CD8-positive, alpha-beta memory T cell (primary cell): ENCODE data around the gene GNG7. TPM values are rescaled to one million over a fixed set of nuclear protein-coding genes. Genes with fewer than 3 reads are reported as not detected.

Source experiments
- CTCF ChIA-PET: fragments of 350-600 bp; sonication (Branson Sonifier 250); formaldehyde crosslinking; loops from one replicate; lab custom pipeline; 2021; ENCODE audit warnings: antibody characterized with exemption; lab: Charles Lee
- POLR2A ChIA-PET: fragments of 350-600 bp; sonication (Branson Sonifier 250); formaldehyde crosslinking; loops from one replicate; lab custom pipeline; 2021; ENCODE audit warnings: antibody characterized with exemption; lab: Charles Lee
- DNase-seq, 5 donors: peaks; one replicate each; pipeline versions ENCODE4 v3.0.0 to v3.0.0-alpha.2; 2020 to 2022; ENCODE audit warnings: mixed read lengths in 1 of 5
- H3K27ac ChIP-seq: one replicate; pipeline ENCODE4 v1.7.0; 2013; ENCODE audit warnings: low read depth, mild to moderate bottlenecking, low read length, moderate library complexity
- H3K27me3 ChIP-seq: 2 replicates; pipeline ENCODE4 v1.7.0; 2013; ENCODE audit warnings: low read length, mild to moderate bottlenecking; ENCODE audit not compliant: insufficient read depth, poor library complexity, severe bottlenecking
- H3K36me3 ChIP-seq: 2 replicates; pipeline ENCODE4 v1.7.0; 2013; ENCODE audit warnings: mild to moderate bottlenecking, low read length, moderate library complexity; ENCODE audit not compliant: insufficient read depth
- H3K4me1 ChIP-seq: 2 replicates; pipeline ENCODE4 v1.7.0; 2013; ENCODE audit warnings: mild to moderate bottlenecking, low read length, moderate library complexity; ENCODE audit not compliant: insufficient read depth
- H3K4me3 ChIP-seq: 2 replicates; pipeline ENCODE4 v1.7.0; 2013; ENCODE audit warnings: mild to moderate bottlenecking, low read length
- H3K9me3 ChIP-seq: 2 replicates; pipeline ENCODE4 v1.7.0; 2013; ENCODE audit warnings: mild to moderate bottlenecking, low read length
- H3K27ac Mint-ChIP-seq, 8 donors: one replicate each; pipeline ENCODE4 v1.8.0; 2020 to 2021; ENCODE audit warnings: mixed read lengths in 8 of 8, mild to moderate bottlenecking in 6 of 8, inconsistent platforms in 3 of 8, moderate library complexity in 3 of 8
- H3K27me3 Mint-ChIP-seq, 2 donors: one replicate each; pipeline ENCODE4 v1.8.0; 2020 to 2021; ENCODE audit warnings: mixed read lengths in 2 of 2, mild to moderate bottlenecking in 1 of 2, moderate library complexity in 1 of 2
- H3K36me3 Mint-ChIP-seq, 3 donors: one replicate each; pipeline ENCODE4 v1.8.0; 2020 to 2021; ENCODE audit warnings: mixed read lengths in 3 of 3, inconsistent platforms in 1 of 3, mild to moderate bottlenecking in 1 of 3
- H3K4me1 Mint-ChIP-seq, 3 donors: one replicate each; pipeline ENCODE4 v1.8.0; 2020 to 2021; ENCODE audit warnings: mixed read lengths in 3 of 3, inconsistent platforms in 1 of 3, mild to moderate bottlenecking in 1 of 3
- H3K4me3 Mint-ChIP-seq, 7 donors: one replicate each; pipeline ENCODE4 v1.8.0; 2020 to 2021; ENCODE audit warnings: mixed read lengths in 7 of 7, mild to moderate bottlenecking in 6 of 7, moderate library complexity in 4 of 7, inconsistent platforms in 2 of 7
- H3K9me3 Mint-ChIP-seq, 5 donors: one replicate each; pipeline ENCODE4 v1.8.0; 2020 to 2022; ENCODE audit warnings: mixed read lengths in 5 of 5, mild to moderate bottlenecking in 3 of 5, moderate library complexity in 2 of 5, inconsistent platforms in 1 of 5
- polyA plus RNA-seq: library from polyadenylated mRNA; unstranded; fragments of 300-500 nt; fragmentation: Illumina TruSeq; gene quantifications from one replicate; pipeline ENCODE4 v1.2.3, GENCODE V29; 2021
- total RNA-seq, 2 experiments: library from RNA; stranded (reverse); gene quantifications; one replicate each; pipeline ENCODE4 v1.2.3, GENCODE V29; 2021

GNG7 gene
- total and polyA plus RNA-seq, 3 experiments from 2014 or later = 0.40 to 1.2 (median 0.53) TPM

GRCh38 chr19:2723747-2724146, 21.3 kb upstream of the GNG7 start:
- H3K9me3 Mint-ChIP-seq = no peaks in the 10 kb centered on the region
- POLR2A ChIA-PET = no interaction called here
- CTCF ChIA-PET = interaction anchor here (1.0 kb wide), 1 partner anchor 76 kb away, joined by 4 read pairs; no protein-coding TSS in a partner anchor
- peaks cover 0 to 8% (median 3%) of the 10 kb centered on the region in 3 donors for H3K4me1 Mint-ChIP-seq
- peaks cover 21% of the 10 kb centered on the region for H3K27me3 ChIP-seq
- H3K36me3 Mint-ChIP-seq = no peaks in the 10 kb centered on the region
- no peak overlapping the region for H3K27ac ChIP-seq
- H3K9me3 ChIP-seq = no peaks in the 10 kb centered on the region
- no peak overlapping the region for H3K4me3 ChIP-seq
- peaks cover 24 to 35% of the 10 kb centered on the region in 2 donors for H3K27me3 Mint-ChIP-seq
- H3K4me1 ChIP-seq = no peaks in the 10 kb centered on the region
- no peaks in the 10 kb centered on the region for H3K36me3 ChIP-seq
- no peak overlapping the region for H3K27ac Mint-ChIP-seq
- no peak for DNase-seq
- no peak overlapping the region for H3K4me3 Mint-ChIP-seq

GRCh38 chr19:2723345-2723715, 20.8 kb upstream of the GNG7 start:
- peaks cover 21% of the 10 kb centered on the region for H3K27me3 ChIP-seq
- Mint-ChIP-seq H3K4me1 (peaks cover 0 to 8% (median 3%) of the 10 kb centered on the region in 3 donors), H3K36me3 (no peaks in the 10 kb centered on the region), H3K4me3 (no peak overlapping the region), H3K27me3 (peaks cover 24 to 35% of the 10 kb centered on the region in 2 donors), H3K27ac (no peak overlapping the region), H3K9me3 (no peaks in the 10 kb centered on the region)
- CTCF ChIA-PET = interaction anchor here (1.0 kb wide), 1 partner anchor 75 kb away, joined by 4 read pairs; no protein-coding TSS in a partner anchor
- H3K9me3 ChIP-seq = no peaks in the 10 kb centered on the region
- no peaks in the 10 kb centered on the region for H3K4me1 ChIP-seq
- no peaks in the 10 kb centered on the region for H3K36me3 ChIP-seq
- H3K4me3 ChIP-seq = no peak overlapping the region
- H3K27ac ChIP-seq = no peak overlapping the region
- no peak for DNase-seq
- POLR2A ChIA-PET = no interaction called here

GRCh38 chr19:2722541-2723344, 20.2 kb upstream of the GNG7 start:
- POLR2A ChIA-PET = no interaction called here
- CTCF ChIA-PET = interaction anchor here (1.0 kb wide), 1 partner anchor 75 kb away, joined by 4 read pairs; no protein-coding TSS in a partner anchor
- no peaks in the 10 kb centered on the region for H3K9me3 ChIP-seq
- no peaks in the 10 kb centered on the region for H3K4me1 ChIP-seq
- Mint-ChIP-seq H3K36me3 (no peaks in the 10 kb centered on the region), H3K4me1 (peaks cover 0 to 8% (median 3%) of the 10 kb centered on the region in 3 donors), H3K27me3 (peaks cover 26 to 35% of the 10 kb centered on the region in 2 donors), H3K27ac (no peak overlapping the region), H3K4me3 (peak overlapping the region in 1 of 7 donors; percentile 55), H3K9me3 (no peaks in the 10 kb centered on the region)
- no peak for DNase-seq
- peaks cover 21% of the 10 kb centered on the region for H3K27me3 ChIP-seq
- no peak overlapping the region for H3K27ac ChIP-seq
- no peak overlapping the region for H3K4me3 ChIP-seq
- no peaks in the 10 kb centered on the region for H3K36me3 ChIP-seq

- H3K4me3 Mint-ChIP-seq = peak overlapping the region in 4 of 7 donors; percentile 32 to 39 (median 38)
- H3K27ac Mint-ChIP-seq = no peak overlapping the region
Measured at GRCh38 chr19:2721570-2722540, 19.4 kb upstream of the GNG7 start.

GRCh38 chr19:2720777-2721569, 18.5 kb upstream of the GNG7 start, which contains the start of gene DIRAS1:
Gene DIRAS1, minus strand, starts transcription at chr19:2721372. Its CDS starts 3,566 bp downstream, at chr19:2717806.
- H3K4me1 Mint-ChIP-seq = peaks cover 0 to 8% (median 3%) of the 10 kb centered on the region in 3 donors
- Histone ChIP-seq H3K27me3 (peaks cover 21% of the 10 kb centered on the region), H3K36me3 (no peaks in the 10 kb centered on the region), H3K4me3 (no peak within 1 kb of the TSS), H3K4me1 (no peaks in the 10 kb centered on the region), H3K9me3 (no peaks in the 10 kb centered on the region), H3K27ac (no peak within 1 kb of the TSS)
- CTCF ChIA-PET = no interaction called here
- H3K36me3 Mint-ChIP-seq = peaks cover 0 to under 1% (median 0%) of the 10 kb centered on the region in 3 donors
- no peaks in the 10 kb centered on the region for H3K9me3 Mint-ChIP-seq
- no peak for DNase-seq
- peak within 1 kb of the TSS in 4 of 7 donors; percentile 32 to 39 (median 38) for H3K4me3 Mint-ChIP-seq
- POLR2A ChIA-PET = no interaction called here
- H3K27ac Mint-ChIP-seq = no peak within 1 kb of the TSS
- peaks cover 21 to 31% of the 10 kb centered on the region in 2 donors for H3K27me3 Mint-ChIP-seq

More at GRCh38 chr19:2721570-2722540, 19.4 kb upstream of the GNG7 start:
- no peak overlapping the region for H3K27ac ChIP-seq
- no peak for DNase-seq
- no peaks in the 10 kb centered on the region for H3K36me3 ChIP-seq
- Mint-ChIP-seq H3K36me3 (no peaks in the 10 kb centered on the region), H3K27me3 (peaks cover 24 to 32% of the 10 kb centered on the region in 2 donors), H3K9me3 (no peaks in the 10 kb centered on the region), H3K4me1 (peaks cover 0 to 8% (median 3%) of the 10 kb centered on the region in 3 donors)
- no peaks in the 10 kb centered on the region for H3K9me3 ChIP-seq
- no peaks in the 10 kb centered on the region for H3K4me1 ChIP-seq
- CTCF ChIA-PET = no interaction called here
- peaks cover 21% of the 10 kb centered on the region for H3K27me3 ChIP-seq
- no peak overlapping the region for H3K4me3 ChIP-seq
- POLR2A ChIA-PET = no interaction called here

- peaks cover 21% of the 10 kb centered on the region for H3K27me3 ChIP-seq
- H3K4me3 ChIP-seq = no peak overlapping the region
- no peak overlapping the region for H3K27ac ChIP-seq
- no peak for DNase-seq
- H3K27ac Mint-ChIP-seq = no peak overlapping the region
- H3K36me3 Mint-ChIP-seq = peaks cover 0 to 8% (median 0%) of the 10 kb centered on the region in 3 donors
- H3K9me3 ChIP-seq = peaks cover 5% of the 10 kb centered on the region
- H3K4me1 ChIP-seq = no peaks in the 10 kb centered on the region
- H3K4me1 Mint-ChIP-seq = peaks cover 0 to 8% (median 3%) of the 10 kb centered on the region in 3 donors
- H3K9me3 Mint-ChIP-seq = peaks cover 0 to 7% (median 2%) of the 10 kb centered on the region in 5 donors
- no peaks in the 10 kb centered on the region for H3K36me3 ChIP-seq
- POLR2A ChIA-PET = no interaction called here
- CTCF ChIA-PET = no interaction called here
- H3K27me3 Mint-ChIP-seq = peaks cover 27 to 36% of the 10 kb centered on the region in 2 donors
- peak overlapping the region in 5 of 7 donors; percentile 33 to 83 (median 64) for H3K4me3 Mint-ChIP-seq
Measured at GRCh38 chr19:2719920-2720776, 17.7 kb upstream of the GNG7 start.
